HG03159 (cell line): Measurements from ENCODE around the gene RETREG3.
"Not testable (repeated sequence)": the region's sequence is repeated elsewhere in the genome, so short reads cannot be mapped to it uniquely, and the experiment has no call there.

Experiments used
- ATAC-seq: cut with Tn5 transposase; IDR thresholded peaks from one replicate; pipeline ENCODE4 v1.9.1; 2021; ENCODE audit warnings: mild to moderate bottlenecking, moderate library complexity; ENCODE audit not compliant: unreplicated experiment

RETREG3 gene

DNA sequence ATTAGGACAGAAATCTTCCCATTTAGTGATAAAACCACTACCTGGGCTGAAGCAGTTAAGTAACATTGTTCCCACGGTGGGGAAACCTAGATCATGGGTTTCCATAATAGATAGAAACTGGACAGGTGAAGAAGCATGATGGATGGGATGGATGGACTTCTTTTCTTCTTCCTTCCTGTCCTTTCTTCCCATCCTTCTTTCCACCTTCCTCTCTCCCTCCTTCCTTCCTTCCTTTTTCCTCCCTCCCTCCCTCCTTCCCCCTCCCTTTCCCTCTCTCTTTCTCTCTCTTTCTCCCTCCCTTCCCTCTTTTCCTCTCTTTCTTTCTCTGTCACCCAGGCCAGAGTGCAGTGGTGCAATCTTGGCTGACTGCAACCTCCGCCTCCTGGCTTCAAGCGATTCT is 34.7 kb downstream of the RETREG3 start:
- no peak for ATAC-seq

- no peak for ATAC-seq
These were observed 36.1 kb downstream of the RETREG3 start for GRCh38 chr17:42573095-42573494.

- ATAC-seq, result no peak
These were observed 37.5 kb downstream of the RETREG3 start for GRCh38 chr17:42571435-42572225.

GRCh38 chr17:42568341-42569111 is 40.6 kb downstream of the RETREG3 start:
- ATAC-seq, result no peak

- ATAC-seq, result peak; percentile 59
These were observed 42.1 kb downstream of the RETREG3 start, which contains the start of gene MLX for GRCh38 chr17:42566883-42567573. Gene MLX, plus strand, starts transcription at chr17:42567100. Its CDS starts 25 bp downstream, at chr17:42567125.

GRCh38 chr17:42566215-42566882 is 42.8 kb downstream of the RETREG3 start:
- no peak for ATAC-seq

DNA sequence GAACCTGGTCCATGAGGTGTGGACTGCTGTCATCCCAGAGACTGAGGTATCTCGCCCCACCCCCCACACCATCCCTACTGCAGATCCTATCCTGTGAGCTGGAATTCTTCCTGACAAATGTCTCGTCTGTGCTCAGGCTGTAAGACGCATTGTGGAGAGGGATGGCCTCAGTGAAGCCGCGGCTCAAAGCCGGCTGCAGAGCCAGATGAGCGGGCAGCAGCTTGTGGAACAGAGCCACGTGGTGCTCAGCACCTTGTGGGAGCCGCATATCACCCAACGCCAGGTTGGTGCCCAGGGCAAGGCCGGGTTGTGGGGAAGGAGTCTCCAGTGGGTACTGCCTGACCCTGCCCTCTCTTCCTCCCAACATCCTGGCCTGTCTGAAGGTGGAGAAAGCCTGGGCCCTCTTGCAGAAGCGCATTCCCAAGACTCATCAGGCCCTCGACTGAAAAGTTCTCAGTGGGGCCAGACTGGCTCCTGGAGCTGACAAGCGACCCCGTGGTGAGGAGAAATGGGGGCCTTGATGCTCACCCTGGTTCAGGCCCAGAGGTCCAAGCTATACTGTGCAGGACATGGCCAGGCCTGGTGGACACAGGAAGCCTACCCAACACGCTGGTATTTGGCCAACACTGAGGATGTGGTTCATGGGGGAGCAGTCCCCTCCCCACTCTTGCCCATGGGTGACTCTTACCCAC is 43.5 kb downstream of the RETREG3 start:
- no peak for ATAC-seq

DNA sequence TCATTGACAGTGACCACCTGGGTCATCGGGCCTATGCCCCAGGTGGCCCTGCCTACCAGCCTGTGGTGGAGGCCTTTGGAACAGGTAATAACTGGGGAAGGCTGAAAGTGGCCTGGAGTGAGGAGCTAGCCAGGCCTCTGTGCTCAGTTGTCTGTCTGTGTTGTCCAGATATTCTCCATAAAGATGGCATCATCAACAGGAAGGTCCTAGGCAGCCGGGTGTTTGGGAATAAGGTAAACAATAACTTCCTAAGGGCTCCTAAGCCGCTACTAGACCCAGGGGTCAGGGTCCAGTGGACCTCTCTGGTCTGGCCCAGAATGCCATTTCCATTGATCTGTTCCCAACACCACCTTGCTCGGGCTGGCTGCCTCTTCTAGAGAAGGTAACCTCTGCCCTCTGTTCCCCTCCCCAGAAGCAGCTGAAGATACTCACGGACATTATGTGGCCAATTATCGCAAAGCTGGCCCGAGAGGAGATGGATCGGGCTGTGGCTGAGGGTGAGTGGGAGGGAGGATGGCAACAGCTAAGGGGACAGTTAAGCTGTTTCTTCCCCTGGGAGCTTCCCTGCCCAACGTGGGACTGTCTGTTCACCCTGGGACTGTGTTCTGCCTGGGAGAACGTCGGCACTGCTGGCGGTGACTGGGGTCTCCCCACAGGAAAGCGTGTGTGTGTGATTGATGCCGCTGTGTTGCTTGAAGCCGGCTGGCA is 44.2 kb downstream of the RETREG3 start:
- ATAC-seq, result no peak

DNA sequence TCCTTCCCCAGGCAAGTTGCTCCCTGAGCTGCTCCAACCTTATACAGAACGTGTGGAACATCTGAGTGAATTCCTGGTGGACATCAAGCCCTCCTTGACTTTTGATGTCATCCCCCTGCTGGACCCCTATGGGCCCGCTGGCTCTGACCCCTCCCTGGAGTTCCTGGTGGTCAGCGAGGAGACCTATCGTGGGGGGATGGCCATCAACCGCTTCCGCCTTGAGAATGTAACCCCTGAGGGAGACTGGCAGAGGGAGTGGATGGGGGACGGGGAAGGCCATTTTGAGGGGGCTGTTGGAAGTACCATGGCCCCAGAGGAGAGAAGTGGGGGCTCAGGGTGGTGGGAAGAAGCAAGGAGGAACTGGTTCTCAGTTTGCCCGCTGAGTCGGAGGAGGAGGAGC is 45.2 kb downstream of the RETREG3 start:
- ATAC-seq, result no peak

DNA sequence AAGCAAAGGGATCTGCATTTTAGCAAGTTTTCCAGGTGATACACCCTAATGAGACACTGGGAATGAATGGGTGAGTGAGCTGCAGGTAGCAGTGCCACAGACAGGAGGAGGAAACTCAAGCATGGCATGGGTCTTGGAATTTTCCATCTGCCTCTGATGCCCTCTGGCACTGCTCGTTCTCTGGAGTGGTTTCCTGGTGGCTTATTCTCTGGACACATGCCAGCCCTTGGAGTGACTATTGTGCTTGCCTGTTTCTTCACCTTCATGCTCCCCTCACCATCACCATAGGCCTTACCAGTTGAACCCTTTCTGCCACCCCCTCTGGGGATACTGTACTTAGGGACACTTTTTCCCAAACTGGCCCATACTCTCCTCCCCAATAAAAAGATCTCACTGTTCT is 45.6 kb downstream of the RETREG3 start:
- no peak for ATAC-seq

DNA sequence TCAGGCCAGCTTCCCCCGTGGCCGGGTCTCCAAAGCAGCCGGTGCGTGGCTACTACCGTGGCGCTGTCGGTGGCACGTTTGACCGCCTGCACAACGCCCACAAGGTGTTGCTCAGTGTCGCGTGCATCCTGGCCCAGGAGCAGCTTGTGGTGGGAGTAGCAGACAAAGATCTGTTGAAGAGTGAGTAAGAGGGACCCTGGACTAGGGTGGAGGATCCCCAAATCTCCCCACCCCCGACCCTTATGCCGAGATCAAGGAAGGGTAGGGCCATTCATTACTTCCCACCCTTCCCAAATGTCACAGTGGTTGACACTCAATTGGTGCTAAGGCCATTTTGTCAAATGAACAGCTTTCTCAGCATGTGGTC is 46.0 kb downstream of the RETREG3 start:
- no peak for ATAC-seq

DNA sequence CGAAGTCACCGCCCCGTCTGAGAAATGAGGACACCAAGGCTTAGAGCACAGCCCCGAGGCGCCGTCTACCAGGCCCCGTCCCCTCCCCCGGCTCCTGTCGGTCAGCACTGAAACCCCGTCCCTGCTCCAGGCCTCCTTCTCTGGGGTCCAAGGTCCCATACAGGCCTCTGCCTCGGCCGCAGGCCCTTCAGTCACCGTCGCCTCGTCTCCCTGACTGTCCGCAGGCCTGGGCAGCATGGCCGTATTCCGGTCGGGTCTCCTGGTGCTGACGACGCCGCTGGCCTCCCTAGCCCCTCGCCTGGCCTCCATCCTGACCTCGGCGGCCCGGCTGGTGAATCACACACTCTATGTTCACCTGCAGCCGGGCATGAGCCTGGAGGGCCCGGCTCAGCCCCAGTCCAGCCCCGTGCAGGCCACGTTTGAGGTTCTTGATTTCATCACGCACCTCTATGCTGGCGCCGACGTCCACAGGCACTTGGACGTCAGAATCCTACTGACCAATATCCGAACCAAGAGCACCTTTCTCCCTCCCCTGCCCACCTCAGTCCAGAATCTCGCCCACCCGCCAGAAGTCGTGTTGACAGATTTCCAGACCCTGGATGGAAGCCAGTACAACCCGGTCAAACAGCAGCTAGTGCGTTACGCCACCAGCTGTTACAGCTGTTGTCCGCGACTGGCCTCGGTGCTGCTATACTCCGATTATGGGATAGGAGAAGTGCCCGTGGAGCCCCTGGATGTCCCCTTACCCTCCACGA is 46.6 kb downstream of the RETREG3 start:
- no peak for ATAC-seq

GRCh38 chr17:42561897-42562387 is 47.2 kb downstream of the RETREG3 start, which contains the start of gene COASY:
Gene COASY, plus strand, starts transcription at chr17:42562148. Its CDS starts 475 bp downstream, at chr17:42562623.
- no peak for ATAC-seq

GRCh38 chr17:42560246-42560645 is 48.9 kb downstream of the RETREG3 start:
- no peak for ATAC-seq

GRCh38 chr17:42559075-42559474 is 50.1 kb downstream of the RETREG3 start:
- ATAC-seq, result no peak

- ATAC-seq, result not testable (repeated sequence)
These were observed 53.1 kb downstream of the RETREG3 start for GRCh38 chr17:42555961-42556617.

- no peak for ATAC-seq
These were observed 54.0 kb downstream of the RETREG3 start for GRCh38 chr17:42555122-42555622.
